HCT116 (cell line): ENCODE results near the gene FITM1. TPM values are rescaled to one million over a fixed set of nuclear protein-coding genes. Genes with fewer than 3 reads are reported as not detected.

Source experiments
- ATAC-seq: fragments of 200-7000 bp; cut with Tn5 transposase; 2 replicates; pipeline ENCODE4 v1.9.1; 2020; ENCODE audit warnings: mild to moderate bottlenecking, moderate library complexity
- BruUV-seq: library from RNA; stranded (reverse); fragments of 400-500 nt; replicated peaks from 2 replicates; lab custom pipeline; 2021; lab: Mats Ljungman, UMichigan
- CTCF ChIA-PET: fragments of 300-600 bp; sonication (Branson Sonifier 250); formaldehyde crosslinking; loops from one replicate; lab custom pipeline; 2021; ENCODE audit warnings: antibody characterized with exemption; lab: Charles Lee
- POLR2A ChIA-PET: fragments of 300-600, 350-600 bp; sonication (Branson Sonifier 250); formaldehyde crosslinking; loops from one replicate; lab custom pipeline; 2021; ENCODE audit warnings: antibody characterized with exemption; lab: Charles Lee
- RAD21 ChIA-PET, 2 experiments: fragments of 300-600 bp; sonication (Branson Sonifier 250); formaldehyde crosslinking; loops; one replicate each; lab custom pipeline; 2023; ENCODE audit warnings: low total read pairs in 2 of 2; ENCODE audit not compliant: uncharacterized antibody in 2 of 2, unreplicated experiment in 2 of 2, low non-redundant PET in 1 of 2; lab: Charles Lee
- DNase-seq: peaks from one replicate; pipeline ENCODE4 v3.0.0-alpha.2; 2010; ENCODE audit warnings: low read depth, low spot score
- H2AFZ ChIP-seq: fragments of 200-600 bp; shearing (Covaris generic), sonication (generic); 2 replicates; pipeline ENCODE4 v1.6.1; 2017; ENCODE audit warnings: low read depth, mixed run types, mixed read lengths, antibody characterized with exemption, low read length; ENCODE audit not compliant: poor library complexity, severe bottlenecking
- H3K27ac ChIP-seq: 2 replicates; pipeline ENCODE4 v1.5.1; 2012; ENCODE audit warnings: low read depth, low read length
- H3K27me3 ChIP-seq: fragments of 200-600 bp; sonication (generic); 2 replicates; pipeline ENCODE4 v1.6.1; 2016; ENCODE audit warnings: mixed run types, low read length, mixed read lengths; ENCODE audit not compliant: insufficient read depth
- H3K36me3 ChIP-seq, 2 experiments: fragments of 200-500 bp in 1 of 2; fragments of 200-600 bp in 1 of 2; sonication (Bioruptor generic) in 1 of 2; sonication (generic) in 1 of 2; 2 replicates each; pipeline versions ENCODE4 v1.5.1 to v1.6.1; 2014 to 2016; ENCODE audit warnings: low read length in 2 of 2, inconsistent platforms in 1 of 2, mixed read lengths in 1 of 2, mixed run types in 1 of 2; ENCODE audit not compliant: insufficient read depth in 2 of 2, control insufficient read depth in 1 of 2
- H3K4me1 ChIP-seq, 2 experiments: fragments of 200-600 bp in 1 of 2; sonication (generic) in 1 of 2; 2 replicates each; pipeline versions ENCODE4 v1.5.1 to v1.6.1; 2012 to 2017; ENCODE audit warnings: low read length in 2 of 2, inconsistent platforms in 1 of 2, mild to moderate bottlenecking in 1 of 2, mixed read lengths in 1 of 2, mixed run types in 1 of 2, moderate library complexity in 1 of 2; ENCODE audit not compliant: insufficient read depth in 2 of 2, control insufficient read depth in 1 of 2
- H3K4me2 ChIP-seq: fragments of 200-600 bp; sonication (generic); 2 replicates; pipeline ENCODE4 v1.6.1; 2017; ENCODE audit warnings: mixed run types, low read length, mixed read lengths
- H3K4me3 ChIP-seq, 2 experiments: fragments of 200-600 bp in 1 of 2; sonication (generic) in 1 of 2; replicated peaks in 1 of 2; 2 replicates each; pipeline ENCODE4 v1.5.1; 2011 to 2016; ENCODE audit warnings: low read length in 2 of 2, control low read depth in 1 of 2, low read depth in 1 of 2, mild to moderate bottlenecking in 1 of 2, mixed read lengths in 1 of 2, mixed run types in 1 of 2
- H3K79me2 ChIP-seq: fragments of 200-600 bp; sonication (generic); 2 replicates; pipeline ENCODE4 v1.6.1; 2017; ENCODE audit warnings: mild to moderate bottlenecking, mixed run types, low read length, moderate library complexity, mixed read lengths; ENCODE audit not compliant: insufficient read depth
- H3K9ac ChIP-seq: fragments of 200-600 bp; sonication (generic); 2 replicates; pipeline ENCODE4 v1.6.1; 2016; ENCODE audit warnings: low read length, mixed read lengths
- H3K9me2 ChIP-seq: fragments of 200-600 bp; sonication (generic), shearing (Covaris generic); 2 replicates; pipeline ENCODE4 v1.6.1; 2017; ENCODE audit warnings: mixed run types, mild to moderate bottlenecking, moderate library complexity; ENCODE audit not compliant: insufficient read depth
- H3K9me3 ChIP-seq, 2 experiments: fragments of 200-500 bp in 1 of 2; fragments of 200-600 bp in 1 of 2; sonication (Bioruptor generic) in 1 of 2; sonication (generic) in 1 of 2; 2 replicates each; pipeline ENCODE4 v1.6.1; 2014 to 2017; ENCODE audit warnings: low read length in 2 of 2, mixed read lengths in 2 of 2, inconsistent platforms in 1 of 2, low read depth in 1 of 2, mild to moderate bottlenecking in 1 of 2, mixed run types in 1 of 2, moderate library complexity in 1 of 2; ENCODE audit not compliant: control insufficient read depth in 1 of 2, insufficient read depth in 1 of 2
- H4K20me1 ChIP-seq: fragments of 200-600 bp; sonication (generic), shearing (Covaris generic); 2 replicates; pipeline ENCODE4 v1.6.1; 2017; ENCODE audit warnings: mixed run types, mild to moderate bottlenecking, moderate library complexity; ENCODE audit not compliant: insufficient read depth
- CTCF ChIP-seq, 3 experiments: fragments of 200-600 bp in 1 of 3; sonication (generic) in 1 of 3; IDR thresholded peaks in 2 of 3; conservative IDR thresholded peaks in 1 of 3; 2 replicates each; pipeline ENCODE4 v1.5.1; 2012 to 2017; ENCODE audit warnings: low read depth in 2 of 3, low read length in 2 of 3, antibody characterized with exemption in 1 of 3, borderline replicate concordance in 1 of 3, control low read depth in 1 of 3, mild to moderate bottlenecking in 1 of 3, mixed read lengths in 1 of 3, mixed run types in 1 of 3, moderate library complexity in 1 of 3; ENCODE audit not compliant: insufficient read depth in 1 of 3
- EGR1 ChIP-seq: IDR thresholded peaks from 2 replicates; pipeline ENCODE4 v1.6.1; 2012; ENCODE audit warnings: low read depth
- ELF1 ChIP-seq: IDR thresholded peaks from 2 replicates; pipeline ENCODE4 v1.6.1; 2012; ENCODE audit warnings: low read depth, borderline replicate concordance
- EZH2 ChIP-seq: fragments of 200-600 bp; sonication (generic); IDR thresholded peaks from 2 replicates; pipeline ENCODE4 v1.6.1; 2017; ENCODE audit warnings: antibody characterized with exemption, mixed run types
- FOSL1 ChIP-seq: IDR thresholded peaks from 2 replicates; pipeline ENCODE4 v1.6.1; 2012; ENCODE audit warnings: low read depth
- JUND ChIP-seq: IDR thresholded peaks from 2 replicates; pipeline ENCODE4 v1.6.1; 2012
- MAX ChIP-seq: IDR thresholded peaks from 2 replicates; pipeline ENCODE4 v1.6.1; 2012
- POLR2A ChIP-seq: IDR thresholded peaks from 2 replicates; pipeline ENCODE4 v1.7.0; 2011; ENCODE audit warnings: borderline replicate concordance; ENCODE audit not compliant: insufficient read depth, insufficient read length; ENCODE audit errors: extremely low read depth
- POLR2AphosphoS5 ChIP-seq: IDR thresholded peaks from 2 replicates; pipeline ENCODE4 v1.6.1; 2011; ENCODE audit warnings: mild to moderate bottlenecking, low read depth, low read length, moderate library complexity
- REST ChIP-seq: IDR thresholded peaks from 2 replicates; pipeline ENCODE4 v1.6.1; 2012; ENCODE audit warnings: low read depth
- SIN3A ChIP-seq: IDR thresholded peaks from 2 replicates; pipeline ENCODE4 v1.6.1; 2012; ENCODE audit warnings: low read depth
- TCF7L2 ChIP-seq: IDR thresholded peaks from 2 replicates; pipeline ENCODE4 v1.7.0; 2011; ENCODE audit warnings: borderline replicate concordance, inconsistent platforms; ENCODE audit not compliant: insufficient read depth, insufficient read length; ENCODE audit errors: extremely low read depth
- ZBTB33 ChIP-seq: IDR thresholded peaks from 2 replicates; pipeline ENCODE4 v1.6.1; 2011; ENCODE audit warnings: mild to moderate bottlenecking, low read length, moderate library complexity; ENCODE audit not compliant: insufficient replicate concordance; ENCODE audit errors: extremely low read depth
- ZNF274 ChIP-seq: fragments of 200-500 bp; sonication (Bioruptor generic); IDR thresholded peaks from 2 replicates; pipeline ENCODE4 v1.6.1; 2014; ENCODE audit warnings: mild to moderate bottlenecking, low read depth, low read length, inconsistent platforms
- intact Hi-C: fragments of 100-400 bp; cut with micrococcal nuclease; formaldehyde crosslinking; loops from 2 replicates; pipeline ENCODE4 v1.10.0; 2022
- total RNA-seq: library from RNA; stranded (reverse); gene quantifications from one replicate; pipeline ENCODE4 v1.2.1, GENCODE V29; 2021; ENCODE audit not compliant: unreplicated experiment

The FITM1 gene
- total RNA-seq, 1 experiment from 2014 or later, result 0.81 TPM

GRCh38 chr14:24110523-24110922, 19.9 kb upstream of the FITM1 start:
- RAD21 ChIA-PET, result interaction anchor here in 1 of 2 experiments (0.6 kb wide), 1 partner anchor 164 kb away, joined by 4 read pairs; no protein-coding TSS in a partner anchor
- Histone ChIP-seq H3K9me3 (no peaks in the 10 kb centered on the region; a peak in 1 of 4 replicates), H3K9ac (no peak overlapping the region), H3K4me1 (peaks cover 2 to 19% of the 10 kb centered on the region in 2 experiments; a peak in 3 of 4 replicates), H3K36me3 (no peaks in the 10 kb centered on the region), H3K79me2 (peaks cover 2% of the 10 kb centered on the region; the same call in 1 of the 2 replicates), H3K27me3 (no peaks in the 10 kb centered on the region), H3K4me3 (no peak overlapping the region), H3K27ac (no peak overlapping the region), H2AFZ (no peak overlapping the region), H3K4me2 (no peak overlapping the region), H4K20me1 (no peaks in the 10 kb centered on the region), H3K9me2 (no peaks in the 10 kb centered on the region)
- POLR2A ChIA-PET, result interaction anchor here (1.2 to 1.9 kb wide), 3 partner anchors 15 to 31 kb away, joined by 4 to 5 read pairs (median 5); partner anchors contain the start of genes EMC9 and PCK2
- CTCF ChIA-PET, result interaction anchor here (0.9 to 5.5 kb wide), 5 partner anchors 18 to 186 kb away, joined by 3 to 116 read pairs (median 6); partner anchors contain the start of genes IRF9 and PCK2
- no peak for DNase-seq
- TF ChIP-seq POLR2A (no peak), SIN3A (no peak), REST (no peak), TCF7L2 (no peak), EGR1 (no peak), JUND (no peak), POLR2AphosphoS5 (no peak), FOSL1 (no peak), ELF1 (no peak), MAX (no peak), ZNF274 (no peak), CTCF (IDR thresholded peaks at IDR 0.05 in 2 of 3, conservative IDR thresholded peaks at IDR 0.05 in 1 of 3; ENCODE audit: borderline replicate concordance in 1 of 3, insufficient read depth in 1 of 3, low read depth in 2 of 3, low read length in 2 of 3) (no peak), ZBTB33 (no peak), EZH2 (no peak)
- intact Hi-C loops, result loop anchor here (5.0 kb wide), 1 partner anchor 102 kb away; the partner anchor contains the start of gene CHMP4A
- no peak for ATAC-seq
- no TSS peak for BruUV-seq
